Ascending aorta (tissue), 2 donors: Measurements from ENCODE around the gene CD320. TPM values are rescaled to one million over a fixed set of nuclear protein-coding genes. Genes with fewer than 3 reads are reported as not detected.
"Not testable (repeated sequence)": the region's sequence is repeated elsewhere in the genome, so short reads cannot be mapped to it uniquely, and the experiment has no call there.

Experiments
- DNase-seq, 2 donors: peaks; one replicate each; pipeline ENCODE4 v3.0.0-alpha.2; 2019; ENCODE audit warnings: low spot score in 2 of 2
- H3K27ac ChIP-seq, 2 donors: fragments of 200-600 bp; sonication (generic); one replicate each; pipeline ENCODE4 v1.5.1; 2016 to 2017; ENCODE audit warnings: mild to moderate bottlenecking in 1 of 2
- H3K27me3 ChIP-seq: fragments of 200-600 bp; sonication (generic); one replicate; pipeline ENCODE4 v1.5.1; 2017
- H3K36me3 ChIP-seq, 2 donors: fragments of 200-600 bp; sonication (generic); one replicate each; pipeline ENCODE4 v1.5.1; 2016
- H3K4me1 ChIP-seq, 2 donors: fragments of 200-600 bp; sonication (generic); one replicate each; pipeline ENCODE4 v1.5.1; 2016 to 2017; ENCODE audit warnings: mild to moderate bottlenecking in 1 of 2
- H3K4me3 ChIP-seq, 2 donors: fragments of 200-600 bp; sonication (generic); one replicate each; pipeline ENCODE4 v1.5.1; 2016 to 2017; ENCODE audit warnings: mild to moderate bottlenecking in 1 of 2
- H3K9me3 ChIP-seq, 2 donors: fragments of 200-600 bp; sonication (generic); one replicate each; pipeline ENCODE4 v1.5.1; 2016
- intact Hi-C: fragments of 100-400 bp; cut with DNase I; formaldehyde crosslinking; loops from one replicate; pipeline ENCODE4 v1.15.1; 2023
- total RNA-seq: library from RNA; depleted of rRNA; stranded (reverse); fragments of >200 nt; gene quantifications from one replicate; pipeline ENCODE4 v1.1.0, GENCODE V29; 2016
- TF ChIP-seq, protein P1 (sequence below), 3 experiments: fragments of 200-600 bp in 2 of 3; fragments of 450-650 bp in 1 of 3; sonication (generic) in 2 of 3; IDR thresholded peaks; one replicate each; pipeline ENCODE4 v1.5.1; 2016 to 2019; ENCODE audit warnings: antibody characterized with exemption in 3 of 3, mild to moderate bottlenecking in 1 of 3, moderate library complexity in 1 of 3

CD320 gene
- 263 TPM for total RNA-seq

GRCh38 chr19:8307965-8308866 lies at the start of gene CD320:
CD320 (minus strand) TSS chr19:8308358; CDS start chr19:8308290, 68 bp downstream.
- H3K9me3 ChIP-seq = no peaks in the 10 kb centered on the region
- intact Hi-C loops = loop anchor here (1.0 to 5.0 kb wide), 2 partner anchors 13 to 681 kb away; partner anchors contain the start of genes NDUFA7, PET100, RPS28 and XAB2
- peak; percentile 33 to 94 for DNase-seq
- H3K4me1 ChIP-seq = peaks cover 4 to 11% of the 10 kb centered on the region in 2 donors
- peaks cover 23 to 28% of the 10 kb centered on the region in 2 donors for H3K36me3 ChIP-seq
- H3K27me3 ChIP-seq = no peaks in the 10 kb centered on the region
- TF ChIP-seq, protein P1, sequence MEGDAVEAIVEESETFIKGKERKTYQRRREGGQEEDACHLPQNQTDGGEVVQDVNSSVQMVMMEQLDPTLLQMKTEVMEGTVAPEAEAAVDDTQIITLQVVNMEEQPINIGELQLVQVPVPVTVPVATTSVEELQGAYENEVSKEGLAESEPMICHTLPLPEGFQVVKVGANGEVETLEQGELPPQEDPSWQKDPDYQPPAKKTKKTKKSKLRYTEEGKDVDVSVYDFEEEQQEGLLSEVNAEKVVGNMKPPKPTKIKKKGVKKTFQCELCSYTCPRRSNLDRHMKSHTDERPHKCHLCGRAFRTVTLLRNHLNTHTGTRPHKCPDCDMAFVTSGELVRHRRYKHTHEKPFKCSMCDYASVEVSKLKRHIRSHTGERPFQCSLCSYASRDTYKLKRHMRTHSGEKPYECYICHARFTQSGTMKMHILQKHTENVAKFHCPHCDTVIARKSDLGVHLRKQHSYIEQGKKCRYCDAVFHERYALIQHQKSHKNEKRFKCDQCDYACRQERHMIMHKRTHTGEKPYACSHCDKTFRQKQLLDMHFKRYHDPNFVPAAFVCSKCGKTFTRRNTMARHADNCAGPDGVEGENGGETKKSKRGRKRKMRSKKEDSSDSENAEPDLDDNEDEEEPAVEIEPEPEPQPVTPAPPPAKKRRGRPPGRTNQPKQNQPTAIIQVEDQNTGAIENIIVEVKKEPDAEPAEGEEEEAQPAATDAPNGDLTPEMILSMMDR (IDR thresholded peaks at IDR 0.05) = no peak
- H3K27ac ChIP-seq = peak within 1 kb of the TSS; percentile 50 to 59
- H3K4me3 ChIP-seq = peak within 1 kb of the TSS; percentile 58 to 72

DNA sequence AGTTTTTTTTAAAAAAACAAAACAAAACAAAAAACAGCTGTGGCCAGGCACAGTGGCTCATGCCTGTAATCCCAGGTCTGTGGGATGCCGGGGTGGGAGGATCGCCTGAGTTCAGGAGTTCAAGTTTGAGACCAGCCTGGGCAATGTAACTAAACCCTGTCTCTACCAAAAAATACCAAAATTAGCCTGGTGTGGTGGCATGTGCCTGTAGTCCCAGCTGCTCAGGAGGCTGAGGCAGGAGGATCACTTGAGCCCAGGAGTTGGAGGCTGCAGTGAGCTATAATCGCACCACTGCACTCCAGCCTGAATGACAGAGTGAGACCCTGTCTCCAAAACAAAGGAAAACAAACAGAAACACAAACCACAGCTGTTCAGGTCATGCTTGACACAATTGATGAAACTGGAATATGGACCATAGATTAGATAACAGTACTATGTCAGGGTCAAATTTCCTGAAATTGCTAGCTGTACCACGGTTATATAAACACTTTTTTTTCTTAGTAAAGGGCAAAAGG lies 48.9 kb upstream of the CD320 start:
- Histone ChIP-seq H3K4me3 (no peak overlapping the region), H3K27me3 (no peaks in the 10 kb centered on the region), H3K27ac (no peak overlapping the region), H3K36me3 (no peaks in the 10 kb centered on the region), H3K4me1 (peaks cover 5 to 24% of the 10 kb centered on the region in 2 donors), H3K9me3 (no peaks in the 10 kb centered on the region)
- no peak for DNase-seq
- TF ChIP-seq, protein P1 (IDR thresholded peaks at IDR 0.05) = no peak
- intact Hi-C loops = loop anchor here (10.0 kb wide), 1 partner anchor 228 kb away; no protein-coding TSS in a partner anchor

- intact Hi-C loops = loop anchor here (2.0 to 10.0 kb wide), 2 partner anchors 151 to 229 kb away; no protein-coding TSS in a partner anchor
- peak overlapping the region; percentile 53 for H3K27ac ChIP-seq
Observed at GRCh38 chr19:8355631-8356402, 47.7 kb upstream of the CD320 start.

DNA sequence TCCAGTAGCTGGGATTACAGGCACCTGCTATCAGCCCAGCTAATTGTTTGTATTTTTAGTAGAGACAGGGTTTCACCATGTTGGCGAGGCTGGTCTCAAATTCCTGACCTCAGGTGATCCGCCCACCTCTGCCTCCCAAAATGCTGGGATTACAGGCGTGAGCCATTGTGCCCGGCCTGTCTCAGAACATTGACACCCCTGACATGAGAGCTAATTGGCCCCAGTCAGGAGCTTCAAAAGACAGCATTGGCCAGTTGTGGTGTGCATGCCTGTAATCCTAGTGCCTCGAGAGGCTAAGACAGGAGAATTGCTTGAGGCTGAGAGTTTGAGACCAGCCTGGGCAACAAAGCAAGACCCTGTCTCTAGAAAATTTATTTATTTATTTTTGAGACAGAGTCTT lies 44.7 kb upstream of the CD320 start:
- H3K27me3 ChIP-seq, DNase-seq, H3K36me3 ChIP-seq, H3K9me3 ChIP-seq: not testable (repeated sequence)
- H3K4me3 ChIP-seq = peak overlapping the region in 1 of 2 donors; percentile 51
- H3K4me1 ChIP-seq = peaks cover 0 to 20% of the 10 kb centered on the region in 2 donors
- H3K27ac ChIP-seq = peak overlapping the region in 1 of 2 donors; percentile 56
- intact Hi-C loops = loop anchor here (10.0 kb wide), 1 partner anchor 232 kb away; no protein-coding TSS in a partner anchor

More at GRCh38 chr19:8355631-8356402, 47.7 kb upstream of the CD320 start:
- DNase-seq = peak; percentile 31 to 92
- no peak overlapping the region for H3K4me3 ChIP-seq
- no peaks in the 10 kb centered on the region for H3K9me3 ChIP-seq
- H3K4me1 ChIP-seq = peaks cover 0 to 20% of the 10 kb centered on the region in 2 donors
- no peaks in the 10 kb centered on the region for H3K36me3 ChIP-seq
- H3K27me3 ChIP-seq = no peaks in the 10 kb centered on the region
- TF ChIP-seq, protein P1 (IDR thresholded peaks at IDR 0.05) = no peak

DNA sequence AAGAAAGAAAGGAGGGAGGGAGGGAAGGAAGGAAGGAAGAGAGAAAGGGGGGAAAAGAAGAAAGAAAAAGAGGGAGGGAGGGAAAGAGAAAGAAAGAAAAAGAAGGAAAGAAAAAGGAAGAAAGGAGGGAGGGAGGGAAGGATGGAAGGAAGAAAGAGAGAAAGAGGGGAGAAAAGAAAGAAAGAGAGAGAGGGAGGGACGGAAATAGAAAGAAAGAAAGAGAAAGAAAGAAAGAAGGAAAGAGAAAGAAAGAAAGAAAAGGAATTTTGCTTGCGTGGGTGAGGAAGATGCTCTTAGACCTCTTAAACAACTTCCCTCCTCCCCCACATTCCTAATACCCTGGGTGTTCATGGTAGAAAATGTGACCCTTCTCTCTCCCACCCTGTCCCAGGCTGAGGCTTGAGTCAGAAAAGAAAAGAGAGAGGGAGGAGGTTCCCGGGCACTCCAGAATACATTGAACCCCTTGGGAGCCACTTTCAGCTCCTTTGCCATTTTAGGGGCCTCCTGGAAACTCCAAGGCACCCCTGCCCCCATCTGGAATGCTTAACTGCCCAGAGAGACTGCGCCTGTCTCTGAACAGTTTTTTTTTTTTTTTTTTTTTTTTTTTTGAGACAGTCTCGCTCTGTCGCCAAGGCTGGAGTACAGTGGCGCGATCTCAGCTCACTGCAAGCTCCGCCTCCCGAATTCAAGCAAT lies 44.1 kb upstream of the CD320 start:
- TF ChIP-seq, protein P1 (IDR thresholded peaks at IDR 0.05) = no peak
- Histone ChIP-seq H3K4me3 (peak overlapping the region in 1 of 2 donors; percentile 51), H3K9me3 (no peaks in the 10 kb centered on the region), H3K27ac (peak overlapping the region; percentile 34 to 56), H3K4me1 (peaks cover 0 to 20% of the 10 kb centered on the region in 2 donors), H3K27me3 (no peaks in the 10 kb centered on the region), H3K36me3 (no peaks in the 10 kb centered on the region)
- no peak for DNase-seq
- intact Hi-C loops = loop anchor here (10.0 kb wide), 1 partner anchor 233 kb away; no protein-coding TSS in a partner anchor

DNA sequence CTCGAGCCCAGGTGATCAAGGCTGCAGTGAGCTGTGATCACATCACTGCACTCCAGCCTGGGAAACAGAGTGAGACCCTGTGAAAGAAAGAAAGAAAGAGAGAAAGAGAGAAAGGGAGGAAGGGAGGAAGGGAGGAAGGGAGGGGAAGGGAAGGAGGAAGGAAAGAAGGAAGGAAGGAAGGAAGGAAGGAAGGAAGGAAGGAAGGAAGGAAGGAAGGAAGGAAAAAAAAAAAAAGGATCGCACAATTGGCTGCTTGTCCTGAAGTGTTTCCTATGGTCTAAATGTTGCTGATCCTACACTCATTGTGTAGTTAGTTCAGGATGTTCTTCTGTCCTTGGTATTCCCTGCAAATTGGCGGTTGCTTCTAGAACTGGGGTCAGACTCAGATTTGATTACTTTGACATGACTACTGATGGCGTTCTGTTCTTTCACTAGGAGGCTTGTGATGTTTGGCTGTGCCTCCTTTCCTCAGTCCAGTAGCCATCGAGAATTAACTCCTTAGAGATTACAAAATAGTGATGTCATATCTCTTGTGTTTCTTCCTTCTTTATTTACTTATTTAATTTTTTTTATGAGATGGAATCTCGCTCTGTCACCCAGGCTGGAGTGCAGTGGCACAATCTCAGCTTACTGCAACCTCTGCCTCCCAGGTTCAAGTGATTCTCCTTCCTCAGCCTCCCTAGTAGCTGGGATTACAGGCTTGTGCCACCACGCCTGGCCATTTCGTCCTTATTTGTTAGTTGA lies 41.6 kb upstream of the CD320 start:
- H3K36me3 ChIP-seq, DNase-seq, H3K27ac ChIP-seq, H3K9me3 ChIP-seq, H3K27me3 ChIP-seq, H3K4me3 ChIP-seq: not testable (repeated sequence)
- intact Hi-C loops = loop anchor here (10.0 kb wide), 1 partner anchor 235 kb away; no protein-coding TSS in a partner anchor
- peaks cover 0 to 19% of the 10 kb centered on the region in 2 donors for H3K4me1 ChIP-seq
